GM12891 (cell line): ENCODE data around the gene PAPSS2.
"Not testable (repeated sequence)": the region's sequence is repeated elsewhere in the genome, so short reads cannot be mapped to it uniquely, and the experiment has no call there.

ENCODE experiments used
- DNase-seq: peaks from one replicate; pipeline ENCODE4 v3.0.0; 2011; ENCODE audit warnings: low spot score; ENCODE audit not compliant: insufficient read length
- FAIRE-seq: peaks from 2 replicates; lab custom pipeline; 2011; peaks lifted over from hg19 to GRCh38; lab: Jason Lieb, UNC
- PAX5 ChIP-seq: IDR thresholded peaks from 2 replicates; pipeline ENCODE4 v1.6.1; 2011; ENCODE audit warnings: low read length, moderate library complexity, mild to moderate bottlenecking; ENCODE audit not compliant: insufficient read depth, severe bottlenecking
- POLR2A ChIP-seq: IDR thresholded peaks from 2 replicates; pipeline ENCODE4 v1.6.1; 2011; ENCODE audit warnings: low read depth, low read length, control low read depth
- POLR2AphosphoS5 ChIP-seq: IDR thresholded peaks from 2 replicates; pipeline ENCODE4 v1.6.1; 2011; ENCODE audit warnings: low read depth, low read length, control low read depth
- POU2F2 ChIP-seq: IDR thresholded peaks from 2 replicates; pipeline ENCODE4 v1.6.1; 2011; ENCODE audit warnings: low read depth, mild to moderate bottlenecking, control low read depth, low read length, moderate library complexity
- SPI1 ChIP-seq: IDR thresholded peaks from 2 replicates; pipeline ENCODE4 v1.6.1; 2011; ENCODE audit warnings: low read depth, low read length, control low read depth
- TAF1 ChIP-seq: IDR thresholded peaks from 2 replicates; pipeline ENCODE4 v1.6.1; 2011; ENCODE audit warnings: low read depth, low read length, control low read depth

The PAPSS2 gene

GRCh38 chr10:87639493-87639892 is 20.2 kb upstream of the PAPSS2 start:
- TF ChIP-seq SPI1, result no peak
- no peak for TF ChIP-seq POU2F2
- TF ChIP-seq POLR2AphosphoS5, result no peak
- no peak for TF ChIP-seq POLR2A
- no peak for TF ChIP-seq TAF1
- TF ChIP-seq PAX5, result no peak
- FAIRE-seq, result no peak
- DNase-seq, result no peak

GRCh38 chr10:87640043-87640442 is 19.6 kb upstream of the PAPSS2 start:
- no peak for TF ChIP-seq POLR2AphosphoS5
- TF ChIP-seq PAX5, result no peak
- no peak for TF ChIP-seq POLR2A
- no peak for TF ChIP-seq SPI1
- TF ChIP-seq TAF1, result no peak
- TF ChIP-seq POU2F2, result no peak
- no peak for FAIRE-seq

GRCh38 chr10:87642486-87642885 is 17.2 kb upstream of the PAPSS2 start:
- DNase-seq (no peak), FAIRE-seq (no peak)
- TF ChIP-seq POLR2A (no peak), SPI1 (no peak), POU2F2 (no peak), TAF1 (no peak), PAX5 (no peak), POLR2AphosphoS5 (no peak)

More at GRCh38 chr10:87640043-87640442, 19.6 kb upstream of the PAPSS2 start:
- DNase-seq, result no peak

GRCh38 chr10:87642988-87643387 is 16.7 kb upstream of the PAPSS2 start:
- TF ChIP-seq POLR2A (no peak), SPI1 (peak; percentile 43)
- peak; percentile 31 for FAIRE-seq
- no peak for DNase-seq

- DNase-seq (no peak), FAIRE-seq (peak; percentile 66)
- 0 out of 2 replicates have a peak, but pooled peaks have one; percentile 2 for TF ChIP-seq SPI1
- no peak for TF ChIP-seq PAX5
These were observed 15.8 kb upstream of the PAPSS2 start for GRCh38 chr10:87643920-87644319.

- FAIRE-seq, DNase-seq: not testable (repeated sequence)
These were observed 15.2 kb upstream of the PAPSS2 start for GRCh38 chr10:87644500-87644899.

GRCh38 chr10:87646192-87646909 is 13.3 kb upstream of the PAPSS2 start:
- DNase-seq (no peak), FAIRE-seq (no peak)
- TF ChIP-seq TAF1 (no peak), PAX5 (no peak), SPI1 (no peak), POLR2AphosphoS5 (no peak), POLR2A (no peak), POU2F2 (no peak)

- FAIRE-seq (no peak), DNase-seq (no peak)
- TF ChIP-seq PAX5, result no peak
- TF ChIP-seq SPI1, result no peak
- TF ChIP-seq POU2F2, result no peak
- no peak for TF ChIP-seq POLR2A
- no peak for TF ChIP-seq POLR2AphosphoS5
- TF ChIP-seq TAF1, result no peak
These were observed 12.7 kb upstream of the PAPSS2 start for GRCh38 chr10:87646935-87647334.

GRCh38 chr10:87650838-87651589 is 8.7 kb upstream of the PAPSS2 start:
- FAIRE-seq, result peak; percentile 16
- no peak for DNase-seq
- TF ChIP-seq PAX5, result no peak
- no peak for TF ChIP-seq POLR2A
- no peak for TF ChIP-seq TAF1
- no peak for TF ChIP-seq POLR2AphosphoS5
- no peak for TF ChIP-seq SPI1
- TF ChIP-seq POU2F2, result no peak

GRCh38 chr10:87651801-87652200 is 7.9 kb upstream of the PAPSS2 start:
- DNase-seq (no peak), FAIRE-seq (no peak)
- TF ChIP-seq POU2F2, result no peak
- TF ChIP-seq POLR2A, result no peak
- no peak for TF ChIP-seq TAF1
- TF ChIP-seq POLR2AphosphoS5, result no peak
- no peak for TF ChIP-seq SPI1
- TF ChIP-seq PAX5, result no peak
